Measurements from ENCODE around the gene TMEM86B. TPM values are rescaled to one million over a fixed set of nuclear protein-coding genes. Genes with fewer than 3 reads are reported as not detected.

TMEM86B gene
- total RNA-seq, 2 experiments from 2014 or later: 5.8 to 6.2 TPM

DNA sequence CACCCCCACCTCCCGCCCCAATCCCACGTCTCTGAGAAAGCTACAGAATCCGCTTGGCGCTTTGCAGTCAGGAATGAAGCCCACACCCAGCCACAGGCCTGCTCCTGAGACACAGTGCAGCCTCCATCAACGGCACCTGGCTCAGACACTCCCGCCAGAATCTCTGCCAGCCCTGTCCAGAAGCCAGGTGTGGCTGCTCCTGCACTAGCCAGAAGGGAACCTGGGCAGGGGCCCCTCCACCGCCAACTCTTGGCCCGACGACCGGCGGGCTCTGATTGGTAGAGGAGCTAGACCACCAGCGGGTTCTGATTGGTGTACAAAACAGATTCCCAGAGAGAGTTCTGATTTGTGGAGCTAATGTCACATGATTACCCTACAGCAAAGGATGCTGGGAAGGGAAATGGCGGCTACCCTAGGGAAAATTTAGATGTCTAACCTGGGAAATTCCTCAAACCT is 33.1 kb upstream of the TMEM86B start:
- ChIA-PET POLR2A (interaction anchor here (0.7 to 3.7 kb wide), 3 partner anchors 18 to 215 kb away, joined by 3 to 54 read pairs (median 3); partner anchors contain the start of genes HSPBP1 and ZNF628), CTCF (interaction anchor here (0.7 to 1.8 kb wide), 2 partner anchors 85 to 243 kb away, joined by 3 to 6 read pairs; no protein-coding TSS in a partner anchor)
- DNase-seq (no peak), ATAC-seq (no peak)
- Mint-ChIP-seq H3K27me3 (no peaks in the 10 kb centered on the region), H3K4me1 (ENCODE audit: low read depth) (peaks cover 10% of the 10 kb centered on the region), H3K4me3 (no peak overlapping the region), H3K9me3 (peaks cover 4% of the 10 kb centered on the region), H3K36me3 (ENCODE audit: low read depth) (peaks cover 27% of the 10 kb centered on the region), H3K27ac (no peak overlapping the region)
- intact Hi-C loops (cut with micrococcal nuclease): no loop called here
- TF ChIP-seq, protein P1, sequence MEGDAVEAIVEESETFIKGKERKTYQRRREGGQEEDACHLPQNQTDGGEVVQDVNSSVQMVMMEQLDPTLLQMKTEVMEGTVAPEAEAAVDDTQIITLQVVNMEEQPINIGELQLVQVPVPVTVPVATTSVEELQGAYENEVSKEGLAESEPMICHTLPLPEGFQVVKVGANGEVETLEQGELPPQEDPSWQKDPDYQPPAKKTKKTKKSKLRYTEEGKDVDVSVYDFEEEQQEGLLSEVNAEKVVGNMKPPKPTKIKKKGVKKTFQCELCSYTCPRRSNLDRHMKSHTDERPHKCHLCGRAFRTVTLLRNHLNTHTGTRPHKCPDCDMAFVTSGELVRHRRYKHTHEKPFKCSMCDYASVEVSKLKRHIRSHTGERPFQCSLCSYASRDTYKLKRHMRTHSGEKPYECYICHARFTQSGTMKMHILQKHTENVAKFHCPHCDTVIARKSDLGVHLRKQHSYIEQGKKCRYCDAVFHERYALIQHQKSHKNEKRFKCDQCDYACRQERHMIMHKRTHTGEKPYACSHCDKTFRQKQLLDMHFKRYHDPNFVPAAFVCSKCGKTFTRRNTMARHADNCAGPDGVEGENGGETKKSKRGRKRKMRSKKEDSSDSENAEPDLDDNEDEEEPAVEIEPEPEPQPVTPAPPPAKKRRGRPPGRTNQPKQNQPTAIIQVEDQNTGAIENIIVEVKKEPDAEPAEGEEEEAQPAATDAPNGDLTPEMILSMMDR (IDR thresholded peaks at IDR 0.05): no peak

DNA sequence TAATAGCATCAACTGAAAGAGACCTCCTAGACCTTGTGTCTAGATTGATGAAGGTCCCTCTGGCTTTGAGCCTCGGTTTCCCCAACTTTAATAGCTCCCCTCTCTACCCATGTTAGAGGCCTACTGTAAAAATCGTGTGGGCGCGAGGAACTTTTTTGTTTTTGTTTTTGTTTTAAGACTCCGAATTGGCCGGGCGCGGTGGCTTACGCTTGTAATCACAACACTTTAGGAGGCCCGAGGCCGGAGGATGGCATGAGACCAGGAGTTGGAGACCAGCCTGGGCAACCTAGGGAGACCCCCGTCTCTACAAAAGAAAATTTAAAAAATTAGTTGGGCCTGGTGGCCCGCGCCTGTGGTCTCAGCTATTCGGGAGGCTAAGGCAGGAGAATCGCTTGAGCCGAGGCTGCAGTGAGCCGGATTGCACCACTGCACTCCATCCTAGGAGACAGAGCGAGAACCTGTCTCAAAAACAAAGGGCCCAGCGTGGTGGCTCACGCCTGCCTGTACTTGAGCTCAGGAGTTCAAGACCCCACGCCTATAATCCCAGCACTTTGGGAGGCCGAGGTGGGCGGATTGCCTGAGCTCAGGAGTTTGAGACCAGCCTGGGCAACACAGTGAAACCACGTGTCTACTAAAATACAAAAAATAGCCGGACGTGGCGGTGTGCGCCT is 31.1 kb upstream of the TMEM86B start:
- TF ChIP-seq, protein P1 (IDR thresholded peaks at IDR 0.05): no peak
- no peak for ATAC-seq
- POLR2A ChIA-PET: interaction anchor here (0.6 to 3.7 kb wide), 27 partner anchors 8 to 175 kb away, joined by 3 to 54 read pairs (median 4); partner anchors contain the start of genes COX6B2, DNAAF3, HSPBP1 and KMT5C
- DNase-seq: no peak
- H3K9me3 Mint-ChIP-seq: no peaks in the 10 kb centered on the region
- H3K27ac Mint-ChIP-seq: peak overlapping the region; percentile 99
- peaks cover 42% of the 10 kb centered on the region for H3K36me3 Mint-ChIP-seq (ENCODE audit: low read depth)
- H3K4me3 Mint-ChIP-seq: peak overlapping the region; percentile 92
- H3K27me3 Mint-ChIP-seq: no peaks in the 10 kb centered on the region
- CTCF ChIA-PET: interaction anchor here (0.7 to 2.1 kb wide), 7 partner anchors 19 to 394 kb away, joined by 3 to 8 read pairs (median 4); no protein-coding TSS in a partner anchor
- intact Hi-C loops (cut with micrococcal nuclease): loop anchor here (5.0 to 10.0 kb wide), 2 partner anchors 128 to 395 kb away; partner anchors contain the start of genes RPL28 and U2AF2
- peaks cover 10% of the 10 kb centered on the region for H3K4me1 Mint-ChIP-seq (ENCODE audit: low read depth)

DNA sequence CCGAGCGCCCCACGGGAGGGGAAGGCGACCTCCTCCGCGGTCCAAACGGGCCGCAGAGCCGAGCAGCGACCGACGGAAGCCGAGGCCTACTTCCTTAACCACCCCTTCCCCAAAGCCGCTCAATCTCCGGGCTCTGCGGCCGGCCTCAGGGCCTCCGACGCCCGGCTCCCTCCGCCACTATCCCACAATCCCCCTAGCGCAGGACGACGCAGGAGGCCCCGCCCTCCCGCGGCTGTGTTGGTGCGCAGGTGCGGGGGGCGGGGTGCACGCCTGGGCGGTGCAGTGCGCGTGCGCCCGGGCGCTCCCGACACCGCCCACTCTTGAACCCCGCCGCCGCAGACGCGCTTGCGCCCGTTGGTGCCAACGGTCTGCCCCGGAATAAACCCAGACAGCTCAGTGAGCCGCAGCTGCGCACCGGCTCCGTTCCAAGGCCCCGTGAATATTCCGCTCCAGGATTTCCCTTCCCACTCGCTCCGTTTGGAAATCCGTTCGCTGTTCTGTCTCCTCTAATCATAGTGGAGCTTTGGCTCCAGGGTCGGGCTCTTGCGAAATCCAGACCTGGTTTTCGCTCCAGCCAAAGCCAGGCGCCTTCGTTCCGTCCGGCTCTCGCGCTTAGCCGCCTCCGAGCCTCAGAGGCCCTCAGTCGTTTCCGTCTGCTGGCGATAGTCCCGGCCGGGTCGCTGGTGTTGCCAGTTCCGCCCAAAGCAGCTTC is 30.4 kb upstream of the TMEM86B start, which contains the start of gene PPP6R1:
PPP6R1 (minus strand) TSS at position 190 of the 712 bp plus-strand sequence. CDS start 11,914 bp downstream, outside the sequence.
- peak; percentile 96 for DNase-seq
- intact Hi-C loops (cut with micrococcal nuclease): loop anchor here (5.0 to 10.0 kb wide), 2 partner anchors 128 to 396 kb away; partner anchors contain the start of genes RPL28 and U2AF2
- H3K4me3 Mint-ChIP-seq: peak within 1 kb of the TSS; percentile 96
- peak within 1 kb of the TSS; percentile 99 for H3K27ac Mint-ChIP-seq
- ATAC-seq: peak; percentile 79
- CTCF ChIA-PET: interaction anchor here (0.7 to 2.1 kb wide), 6 partner anchors 20 to 394 kb away, joined by 3 to 8 read pairs (median 4); no protein-coding TSS in a partner anchor
- no peaks in the 10 kb centered on the region for H3K9me3 Mint-ChIP-seq
- H3K36me3 Mint-ChIP-seq (ENCODE audit: low read depth): peaks cover 47% of the 10 kb centered on the region
- H3K4me1 Mint-ChIP-seq (ENCODE audit: low read depth): peaks cover 10% of the 10 kb centered on the region
- TF ChIP-seq, protein P1 (IDR thresholded peaks at IDR 0.05): no peak
- no peaks in the 10 kb centered on the region for H3K27me3 Mint-ChIP-seq
- POLR2A ChIA-PET: interaction anchor here (0.6 to 3.7 kb wide), 25 partner anchors 9 to 175 kb away, joined by 3 to 54 read pairs (median 4); partner anchors contain the start of genes COX6B2, DNAAF3, HSPBP1 and KMT5C

DNA sequence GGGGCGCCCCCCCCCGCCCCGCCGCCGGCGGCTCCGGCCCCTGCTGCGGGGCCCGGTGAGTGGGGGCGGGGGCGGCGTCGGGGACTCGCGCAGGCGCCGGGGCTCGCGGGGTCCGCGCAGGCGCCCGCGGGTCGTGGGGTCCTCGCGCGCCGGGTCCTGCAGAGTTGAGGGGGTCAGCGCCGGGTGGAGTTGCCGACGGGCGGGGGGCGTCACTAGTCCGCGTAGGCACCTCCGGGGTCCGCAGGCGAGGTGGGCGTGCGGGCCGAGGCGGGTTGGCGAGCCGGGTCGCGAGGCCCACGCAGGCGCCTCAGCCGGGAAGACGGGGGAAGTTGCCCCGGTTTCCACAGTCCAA is 29.9 kb upstream of the TMEM86B start:
- peak overlapping the region; percentile 99 for H3K27ac Mint-ChIP-seq
- TF ChIP-seq, protein P1 (IDR thresholded peaks at IDR 0.05): no peak
- peak; percentile 58 for DNase-seq
- no peaks in the 10 kb centered on the region for H3K27me3 Mint-ChIP-seq
- ChIA-PET POLR2A (interaction anchor here (1.0 to 5.5 kb wide), 9 partner anchors 10 to 144 kb away, joined by 3 to 54 read pairs (median 8); partner anchors contain the start of genes HSPBP1, KMT5C and TMEM238), CTCF (interaction anchor here (1.1 to 2.1 kb wide), 4 partner anchors 20 to 245 kb away, joined by 3 to 8 read pairs (median 4); no protein-coding TSS in a partner anchor)
- peak; percentile 6 for ATAC-seq
- peaks cover 50% of the 10 kb centered on the region for H3K36me3 Mint-ChIP-seq (ENCODE audit: low read depth)
- no peaks in the 10 kb centered on the region for H3K9me3 Mint-ChIP-seq
- peaks cover 12% of the 10 kb centered on the region for H3K4me1 Mint-ChIP-seq (ENCODE audit: low read depth)
- intact Hi-C loops (cut with micrococcal nuclease): loop anchor here (5.0 to 10.0 kb wide), 2 partner anchors 129 to 396 kb away; partner anchors contain the start of genes RPL28 and U2AF2
- H3K4me3 Mint-ChIP-seq: peak overlapping the region; percentile 96
